K562 (cell line): ENCODE measurements around the gene ZKSCAN4. TPM values are rescaled to one million over a fixed set of nuclear protein-coding genes. Genes with fewer than 3 reads are reported as not detected.

Experiments used
- CBFB ChIP-seq: sonication (generic); formaldehyde crosslinking; IDR thresholded peaks from 2 replicates; pipeline ENCODE4 v1.4.0; 2020; ENCODE audit warnings: mild to moderate bottlenecking, missing genetic modification reagents
- CHD2 ChIP-seq: IDR thresholded peaks from 2 replicates; pipeline ENCODE4 v1.6.1; 2011; ENCODE audit warnings: low read depth, low read length
- HEY1 ChIP-seq: fragments of 250-450 bp; sonication (Bioruptor Pico); IDR thresholded peaks from 2 replicates; pipeline ENCODE4 v1.5.0; 2020; ENCODE audit warnings: mild to moderate bottlenecking, moderate library complexity, borderline replicate concordance
- NCOA1 ChIP-seq: fragments of 450-650 bp; IDR thresholded peaks from 2 replicates; pipeline ENCODE4 v1.6.1; 2016; ENCODE audit warnings: low read depth
- NEUROD1 ChIP-seq: fragments of 150-350 bp; IDR thresholded peaks from 2 replicates; pipeline ENCODE4 v1.6.1; 2014; ENCODE audit warnings: borderline replicate concordance, low read length, low read depth; ENCODE audit not compliant: partially characterized antibody
- NR4A1 ChIP-seq, 2 experiments: fragments of 250-450 bp in 1 of 2; fragments of 450-650 bp in 1 of 2; sonication (Bioruptor Pico) in 1 of 2; IDR thresholded peaks; 2 replicates each; pipeline versions ENCODE4 v1.4.0 to v1.6.1; 2016 to 2020; ENCODE audit warnings: mild to moderate bottlenecking in 2 of 2, missing compliant biosample characterization in 1 of 2, missing genetic modification characterization in 1 of 2, moderate library complexity in 1 of 2
- PHF21A ChIP-seq: fragments of 450-650 bp; IDR thresholded peaks from 2 replicates; pipeline ENCODE4 v1.6.1; 2017; ENCODE audit warnings: low read depth, borderline replicate concordance
- PYGO2 ChIP-seq: fragments of 450-650 bp; IDR thresholded peaks from 2 replicates; pipeline ENCODE4 v1.6.1; 2016; ENCODE audit warnings: mild to moderate bottlenecking, missing genetic modification characterization, moderate library complexity, missing compliant biosample characterization
- SMAD2 ChIP-seq: fragments of 150-350 bp; IDR thresholded peaks from 2 replicates; pipeline ENCODE4 v1.6.1; 2014; ENCODE audit warnings: low read depth, mild to moderate bottlenecking, low read length
- TAF7 ChIP-seq: fragments of 450-650 bp; IDR thresholded peaks from 2 replicates; pipeline ENCODE4 v1.6.1; 2016; ENCODE audit warnings: missing genetic modification characterization, missing compliant biosample characterization
- XRCC4 ChIP-seq: IDR thresholded peaks from one replicate; pipeline ENCODE4 v1.6.1; 2011; ENCODE audit not compliant: insufficient read depth, insufficient read length; ENCODE audit errors: extremely low read depth
- ZKSCAN8 ChIP-seq: fragments of 200-800 bp; sonication (Bioruptor generic); IDR thresholded peaks from 2 replicates; pipeline ENCODE4 v1.6.1; 2016; ENCODE audit warnings: missing genetic modification characterization, missing compliant biosample characterization
- ZNF143 ChIP-seq: sonication (generic); formaldehyde crosslinking; IDR thresholded peaks from 2 replicates; pipeline ENCODE4 v1.9.0; 2022; ENCODE audit warnings: mild to moderate bottlenecking, missing genetic modification reagents
- ZNF212 ChIP-seq: fragments of 450-650 bp; formaldehyde crosslinking; IDR thresholded peaks from 2 replicates; pipeline ENCODE4 v1.4.0; 2020; ENCODE audit warnings: mild to moderate bottlenecking
- ZNF551 ChIP-seq: fragments of 250-450 bp; sonication (Bioruptor Pico); IDR thresholded peaks from 2 replicates; pipeline ENCODE4 v1.5.0; 2021; ENCODE audit warnings: mild to moderate bottlenecking, moderate library complexity
- polyA plus RNA-seq, 8 experiments: library from polyadenylated mRNA; depleted of rRNA in 4 of 8; stranded (reverse) in 5 of 8; unstranded in 3 of 8; fragments of >200 nt; fragmentation: Nextera tagmentation in 2 of 8; fragmentation: Illumina TruSeq in 1 of 8; extraction: Ambion mirVana in 2 of 8; extraction: Trizol in 1 of 8; gene quantifications; 2 replicates each; pipeline versions ENCODE4 v1.2.1 to v1.2.3, GENCODE V29; 2011 to 2014; ENCODE audit warnings: inconsistent platforms in 1 of 8, missing spikeins in 1 of 8
- total RNA-seq, 7 experiments: library from RNA; depleted of rRNA in 6 of 7; stranded (reverse); fragments of >200 nt in 6 of 7; fragmentation: Illumina TruSeq in 2 of 7; extraction: Trizol in 2 of 7; gene quantifications; 2 replicates each; pipeline versions ENCODE4 v1.2.1 to v1.2.3, GENCODE V29; 2011 to 2021; ENCODE audit warnings: low replicate concordance in 1 of 7
- TF ChIP-seq, protein P1 (sequence below), 3 experiments: IDR thresholded peaks in 2 of 3; conservative IDR thresholded peaks in 1 of 3; 2 replicates each; pipeline ENCODE4 v1.5.1; 2011 to 2012; ENCODE audit warnings: low read length in 3 of 3, mild to moderate bottlenecking in 3 of 3, control low read depth in 2 of 3, improper control_type of control experiment in 1 of 3, inconsistent platforms in 1 of 3, low read depth in 1 of 3, mixed read lengths in 1 of 3, moderate library complexity in 1 of 3; ENCODE audit not compliant: insufficient read depth in 2 of 3
- TF ChIP-seq, protein P2 (sequence below): sonication (generic); formaldehyde crosslinking; IDR thresholded peaks from 2 replicates; pipeline ENCODE4 v1.8.1; 2023; ENCODE audit warnings: mild to moderate bottlenecking, missing genetic modification reagents
- TF ChIP-seq, protein P3 (sequence below): fragments of 250-450 bp; sonication (Bioruptor Pico); IDR thresholded peaks from 2 replicates; pipeline ENCODE4 v1.8.0; 2021; ENCODE audit warnings: borderline replicate concordance, mild to moderate bottlenecking, moderate library complexity; ENCODE audit not compliant: poor library complexity, severe bottlenecking
- TF ChIP-seq, protein P4 (sequence below): fragments of 150-350 bp; IDR thresholded peaks from 2 replicates; pipeline ENCODE4 v1.6.1; 2014; ENCODE audit warnings: low read depth, mild to moderate bottlenecking, low read length, borderline replicate concordance

ZKSCAN4 gene
- total and polyA plus RNA-seq, 9 of the 15 experiments (the other 6 are each of a cell fraction or from before 2014, with no cell fraction given) = 1.2 to 5.3 (median 4.7) TPM

DNA sequence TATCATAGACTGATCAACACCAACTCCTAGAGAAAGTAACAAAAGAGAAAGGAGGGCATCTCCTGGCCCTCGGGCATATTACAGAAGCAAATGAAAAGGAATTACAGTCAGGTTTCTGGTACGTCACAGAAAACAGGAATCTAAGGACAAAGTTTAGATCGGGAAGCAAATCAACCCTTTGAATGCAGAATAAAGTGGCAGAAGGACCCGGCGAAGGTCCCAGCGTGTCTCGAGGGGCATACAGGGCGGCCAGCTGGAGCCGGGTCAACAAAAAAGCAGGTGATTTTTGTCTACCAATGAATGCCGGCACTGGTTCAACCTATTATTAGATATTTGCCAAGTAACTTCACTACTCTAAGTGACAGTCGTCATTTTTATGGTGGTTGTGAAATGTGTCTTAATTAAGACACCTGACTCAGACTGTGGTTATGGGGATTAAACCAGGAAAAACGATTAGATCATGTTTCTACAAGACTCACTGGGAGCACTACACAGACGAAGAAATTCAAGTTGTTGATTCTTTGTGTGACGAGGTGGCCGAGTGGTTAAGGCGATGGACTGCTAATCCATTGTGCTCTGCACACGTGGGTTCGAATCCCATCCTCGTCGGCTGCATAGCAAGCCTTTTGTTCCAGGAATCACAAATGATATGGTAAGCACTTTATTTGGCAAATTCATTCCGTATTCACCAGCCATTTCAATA lies 39.4 kb downstream of the ZKSCAN4 start (continued):
- TF ChIP-seq SMAD2 (no peak), ZNF551 (CRISPR knock-in tag) (no peak), CBFB (CRISPR knock-in tag) (no peak), HEY1 (no peak), PHF21A (no peak), ZNF212 (CRISPR knock-in tag) (no peak), NR4A1 (CRISPR knock-in tag; IDR thresholded peaks at IDR 0.05) (no peak), NR4A1 (tag; IDR thresholded peaks at IDR 0.05) (0 out of 2 replicates have a peak, but pooled peaks have one; percentile 52), NCOA1 (no peak), NEUROD1 (peak; percentile 48), ZNF143 (CRISPR knock-in tag) (no peak), ZKSCAN8 (CRISPR knock-in tag) (no peak; the same call in 1 of the 2 replicates), XRCC4 (no peak), TAF7 (no peak), PYGO2 (tag) (no peak), CHD2 (peak; percentile 68)
- TF ChIP-seq, protein P1, sequence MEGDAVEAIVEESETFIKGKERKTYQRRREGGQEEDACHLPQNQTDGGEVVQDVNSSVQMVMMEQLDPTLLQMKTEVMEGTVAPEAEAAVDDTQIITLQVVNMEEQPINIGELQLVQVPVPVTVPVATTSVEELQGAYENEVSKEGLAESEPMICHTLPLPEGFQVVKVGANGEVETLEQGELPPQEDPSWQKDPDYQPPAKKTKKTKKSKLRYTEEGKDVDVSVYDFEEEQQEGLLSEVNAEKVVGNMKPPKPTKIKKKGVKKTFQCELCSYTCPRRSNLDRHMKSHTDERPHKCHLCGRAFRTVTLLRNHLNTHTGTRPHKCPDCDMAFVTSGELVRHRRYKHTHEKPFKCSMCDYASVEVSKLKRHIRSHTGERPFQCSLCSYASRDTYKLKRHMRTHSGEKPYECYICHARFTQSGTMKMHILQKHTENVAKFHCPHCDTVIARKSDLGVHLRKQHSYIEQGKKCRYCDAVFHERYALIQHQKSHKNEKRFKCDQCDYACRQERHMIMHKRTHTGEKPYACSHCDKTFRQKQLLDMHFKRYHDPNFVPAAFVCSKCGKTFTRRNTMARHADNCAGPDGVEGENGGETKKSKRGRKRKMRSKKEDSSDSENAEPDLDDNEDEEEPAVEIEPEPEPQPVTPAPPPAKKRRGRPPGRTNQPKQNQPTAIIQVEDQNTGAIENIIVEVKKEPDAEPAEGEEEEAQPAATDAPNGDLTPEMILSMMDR (IDR thresholded peaks at IDR 0.05 in 2 of 3, conservative IDR thresholded peaks at IDR 0.05 in 1 of 3; ENCODE audit: insufficient read depth in 2 of 3, low read depth in 1 of 3, low read length in 3 of 3) = peak in 2 of 3 experiments; percentile 46 to 55; a peak in 5 of 6 replicates
- TF ChIP-seq, protein P2, sequence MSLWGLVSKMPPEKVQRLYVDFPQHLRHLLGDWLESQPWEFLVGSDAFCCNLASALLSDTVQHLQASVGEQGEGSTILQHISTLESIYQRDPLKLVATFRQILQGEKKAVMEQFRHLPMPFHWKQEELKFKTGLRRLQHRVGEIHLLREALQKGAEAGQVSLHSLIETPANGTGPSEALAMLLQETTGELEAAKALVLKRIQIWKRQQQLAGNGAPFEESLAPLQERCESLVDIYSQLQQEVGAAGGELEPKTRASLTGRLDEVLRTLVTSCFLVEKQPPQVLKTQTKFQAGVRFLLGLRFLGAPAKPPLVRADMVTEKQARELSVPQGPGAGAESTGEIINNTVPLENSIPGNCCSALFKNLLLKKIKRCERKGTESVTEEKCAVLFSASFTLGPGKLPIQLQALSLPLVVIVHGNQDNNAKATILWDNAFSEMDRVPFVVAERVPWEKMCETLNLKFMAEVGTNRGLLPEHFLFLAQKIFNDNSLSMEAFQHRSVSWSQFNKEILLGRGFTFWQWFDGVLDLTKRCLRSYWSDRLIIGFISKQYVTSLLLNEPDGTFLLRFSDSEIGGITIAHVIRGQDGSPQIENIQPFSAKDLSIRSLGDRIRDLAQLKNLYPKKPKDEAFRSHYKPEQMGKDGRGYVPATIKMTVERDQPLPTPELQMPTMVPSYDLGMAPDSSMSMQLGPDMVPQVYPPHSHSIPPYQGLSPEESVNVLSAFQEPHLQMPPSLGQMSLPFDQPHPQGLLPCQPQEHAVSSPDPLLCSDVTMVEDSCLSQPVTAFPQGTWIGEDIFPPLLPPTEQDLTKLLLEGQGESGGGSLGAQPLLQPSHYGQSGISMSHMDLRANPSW (CRISPR knock-in tag) = no peak
- TF ChIP-seq, protein P3, sequence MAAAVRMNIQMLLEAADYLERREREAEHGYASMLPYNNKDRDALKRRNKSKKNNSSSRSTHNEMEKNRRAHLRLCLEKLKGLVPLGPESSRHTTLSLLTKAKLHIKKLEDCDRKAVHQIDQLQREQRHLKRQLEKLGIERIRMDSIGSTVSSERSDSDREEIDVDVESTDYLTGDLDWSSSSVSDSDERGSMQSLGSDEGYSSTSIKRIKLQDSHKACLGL = peak; percentile 20
- TF ChIP-seq, protein P4, sequence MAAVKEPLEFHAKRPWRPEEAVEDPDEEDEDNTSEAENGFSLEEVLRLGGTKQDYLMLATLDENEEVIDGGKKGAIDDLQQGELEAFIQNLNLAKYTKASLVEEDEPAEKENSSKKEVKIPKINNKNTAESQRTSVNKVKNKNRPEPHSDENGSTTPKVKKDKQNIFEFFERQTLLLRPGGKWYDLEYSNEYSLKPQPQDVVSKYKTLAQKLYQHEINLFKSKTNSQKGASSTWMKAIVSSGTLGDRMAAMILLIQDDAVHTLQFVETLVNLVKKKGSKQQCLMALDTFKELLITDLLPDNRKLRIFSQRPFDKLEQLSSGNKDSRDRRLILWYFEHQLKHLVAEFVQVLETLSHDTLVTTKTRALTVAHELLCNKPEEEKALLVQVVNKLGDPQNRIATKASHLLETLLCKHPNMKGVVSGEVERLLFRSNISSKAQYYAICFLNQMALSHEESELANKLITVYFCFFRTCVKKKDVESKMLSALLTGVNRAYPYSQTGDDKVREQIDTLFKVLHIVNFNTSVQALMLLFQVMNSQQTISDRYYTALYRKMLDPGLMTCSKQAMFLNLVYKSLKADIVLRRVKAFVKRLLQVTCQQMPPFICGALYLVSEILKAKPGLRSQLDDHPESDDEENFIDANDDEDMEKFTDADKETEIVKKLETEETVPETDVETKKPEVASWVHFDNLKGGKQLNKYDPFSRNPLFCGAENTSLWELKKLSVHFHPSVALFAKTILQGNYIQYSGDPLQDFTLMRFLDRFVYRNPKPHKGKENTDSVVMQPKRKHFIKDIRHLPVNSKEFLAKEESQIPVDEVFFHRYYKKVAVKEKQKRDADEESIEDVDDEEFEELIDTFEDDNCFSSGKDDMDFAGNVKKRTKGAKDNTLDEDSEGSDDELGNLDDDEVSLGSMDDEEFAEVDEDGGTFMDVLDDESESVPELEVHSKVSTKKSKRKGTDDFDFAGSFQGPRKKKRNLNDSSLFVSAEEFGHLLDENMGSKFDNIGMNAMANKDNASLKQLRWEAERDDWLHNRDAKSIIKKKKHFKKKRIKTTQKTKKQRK = no peak
